ENCODE results near the gene TUB.

GRCh38 chr11:8067567-8067928 lies 13.5 kb upstream of the TUB start:
- TF ChIP-seq POLR2A (IDR thresholded peaks at IDR 0.05) (no peak), CTCF (IDR thresholded peaks at IDR 0.05) (no peak)
